Activated CD8-positive, alpha-beta memory T cell treated with anti-CD3 and anti-CD28 coated beads, Interleukin-2, amount 50 U/mL, for 1 hour (primary cell): ENCODE measurements around the gene REXO1.

Experiments used
- DNase-seq: peaks from one replicate; pipeline ENCODE4 v3.0.0-alpha.2; 2020; ENCODE audit errors: extremely low read depth

Gene REXO1

GRCh38 chr19:1828279-1829238 is 19.7 kb downstream of the REXO1 start:
- DNase-seq: no peak

GRCh38 chr19:1827566-1828278 is 20.6 kb downstream of the REXO1 start:
- no peak for DNase-seq

- no peak for DNase-seq
Observed at GRCh38 chr19:1826557-1827521, 21.4 kb downstream of the REXO1 start.

GRCh38 chr19:1825909-1826556 is 22.2 kb downstream of the REXO1 start:
- peak; percentile 37 for DNase-seq

GRCh38 chr19:1824252-1824622 is 24.0 kb downstream of the REXO1 start:
- no peak for DNase-seq

GRCh38 chr19:1823539-1824251 is 24.6 kb downstream of the REXO1 start:
- DNase-seq: no peak

GRCh38 chr19:1823020-1823419 is 25.3 kb downstream of the REXO1 start:
- no peak for DNase-seq

GRCh38 chr19:1822210-1822609 is 26.1 kb downstream of the REXO1 start:
- DNase-seq: no peak

GRCh38 chr19:1819341-1820255 is 28.7 kb downstream of the REXO1 start:
- no peak for DNase-seq

- no peak for DNase-seq
Observed at GRCh38 chr19:1818549-1819195, 29.6 kb downstream of the REXO1 start.

- DNase-seq: no peak
Observed at GRCh38 chr19:1817553-1818179, 30.6 kb downstream of the REXO1 start.

GRCh38 chr19:1816530-1817298 is 31.6 kb downstream of the REXO1 start:
- DNase-seq: no peak

GRCh38 chr19:1815605-1816529 is 32.4 kb downstream of the REXO1 start:
- no peak for DNase-seq

GRCh38 chr19:1814833-1815604 is 33.3 kb downstream of the REXO1 start:
- DNase-seq: no peak

- no peak for DNase-seq
Observed at GRCh38 chr19:1814391-1814790, 33.9 kb downstream of the REXO1 start.
